ENCODE results near the gene FIBCD1.

FIBCD1 gene

DNA sequence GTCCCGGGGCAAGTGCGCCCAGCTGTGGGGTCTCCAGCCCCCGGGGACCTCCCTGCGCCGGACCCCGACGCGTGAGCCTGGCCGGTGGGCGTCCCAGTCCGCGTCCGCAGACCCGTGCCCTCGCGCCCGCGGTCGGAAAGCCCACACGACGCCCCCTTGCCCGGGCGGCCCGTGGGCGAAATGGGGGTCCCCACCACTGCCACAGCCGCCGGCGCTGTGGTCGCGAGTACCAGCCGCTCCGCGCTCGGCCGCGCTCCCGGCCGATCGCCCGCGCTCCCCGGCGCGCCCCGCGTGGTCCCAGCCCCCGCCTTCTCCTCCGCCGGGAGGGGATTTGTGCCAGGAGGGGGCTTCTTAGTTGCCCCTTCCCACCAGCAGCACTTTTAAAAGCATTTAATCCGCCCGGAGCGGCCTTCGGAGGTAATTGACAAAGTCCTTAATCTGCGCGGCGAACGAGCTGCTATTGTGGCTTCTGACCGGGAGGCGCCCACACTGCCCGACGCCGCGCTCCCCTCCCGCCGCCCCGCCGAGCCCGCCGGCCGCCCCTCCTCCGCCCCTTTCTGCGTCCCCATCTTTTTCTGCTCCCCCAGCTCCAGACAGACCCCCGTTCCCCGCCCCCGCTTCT lies 469 bp upstream of the FIBCD1 start:
- peak overlapping the region in 1 of 2 donors; percentile 64 for H3K4me3 ChIP-seq (ENCODE audit: low read depth in 1 of 2, low read length in 2 of 2)
- H3K4me1 ChIP-seq (ENCODE audit: control insufficient read depth in 1 of 2, insufficient read depth in 2 of 2, low read length in 2 of 2) = peaks cover 0 to 32% of the 10 kb centered on the region in 2 donors
- peaks cover 55% of the 10 kb centered on the region for H3K27me3 ChIP-seq (ENCODE audit: low read depth, low read length)

GRCh38 chr9:130938184-130938651 lies 829 bp downstream of the FIBCD1 start:
- no peaks in the 10 kb centered on the region for H3K9me3 ChIP-seq (ENCODE audit: control insufficient read depth in 1 of 2, low read length in 2 of 2)
- peak overlapping the region in 1 of 2 donors; percentile 48 for H3K4me3 ChIP-seq (ENCODE audit: low read depth in 1 of 2, low read length in 2 of 2)
- H3K27me3 ChIP-seq (ENCODE audit: low read depth, low read length) = peaks cover 55% of the 10 kb centered on the region
- H3K36me3 ChIP-seq (ENCODE audit: control insufficient read depth in 1 of 2, insufficient read depth in 2 of 2, low read length in 2 of 2) = no peaks in the 10 kb centered on the region
- H3K4me1 ChIP-seq (ENCODE audit: control insufficient read depth in 1 of 2, insufficient read depth in 2 of 2, low read length in 2 of 2) = peaks cover 0 to 34% of the 10 kb centered on the region in 2 donors
- no peak overlapping the region for H3K27ac ChIP-seq (ENCODE audit: low read length)

More for the DNA sequence above, 469 bp upstream of the FIBCD1 start:
- Histone ChIP-seq H3K27ac (ENCODE audit: low read length) (no peak overlapping the region), H3K36me3 (ENCODE audit: control insufficient read depth in 1 of 2, insufficient read depth in 2 of 2, low read length in 2 of 2) (no peaks in the 10 kb centered on the region), H3K9me3 (ENCODE audit: control insufficient read depth in 1 of 2, low read length in 2 of 2) (no peaks in the 10 kb centered on the region)

GRCh38 chr9:130937146-130938076 lies 1.6 kb downstream of the FIBCD1 start:
- Histone ChIP-seq H3K27me3 (ENCODE audit: low read depth, low read length) (peaks cover 55% of the 10 kb centered on the region), H3K27ac (ENCODE audit: low read length) (no peak overlapping the region), H3K36me3 (ENCODE audit: control insufficient read depth in 1 of 2, insufficient read depth in 2 of 2, low read length in 2 of 2) (no peaks in the 10 kb centered on the region), H3K4me3 (ENCODE audit: low read depth in 1 of 2, low read length in 2 of 2) (no peak overlapping the region), H3K4me1 (ENCODE audit: control insufficient read depth in 1 of 2, insufficient read depth in 2 of 2, low read length in 2 of 2) (peaks cover 0 to 42% of the 10 kb centered on the region in 2 donors), H3K9me3 (ENCODE audit: control insufficient read depth in 1 of 2, low read length in 2 of 2) (no peaks in the 10 kb centered on the region)

DNA sequence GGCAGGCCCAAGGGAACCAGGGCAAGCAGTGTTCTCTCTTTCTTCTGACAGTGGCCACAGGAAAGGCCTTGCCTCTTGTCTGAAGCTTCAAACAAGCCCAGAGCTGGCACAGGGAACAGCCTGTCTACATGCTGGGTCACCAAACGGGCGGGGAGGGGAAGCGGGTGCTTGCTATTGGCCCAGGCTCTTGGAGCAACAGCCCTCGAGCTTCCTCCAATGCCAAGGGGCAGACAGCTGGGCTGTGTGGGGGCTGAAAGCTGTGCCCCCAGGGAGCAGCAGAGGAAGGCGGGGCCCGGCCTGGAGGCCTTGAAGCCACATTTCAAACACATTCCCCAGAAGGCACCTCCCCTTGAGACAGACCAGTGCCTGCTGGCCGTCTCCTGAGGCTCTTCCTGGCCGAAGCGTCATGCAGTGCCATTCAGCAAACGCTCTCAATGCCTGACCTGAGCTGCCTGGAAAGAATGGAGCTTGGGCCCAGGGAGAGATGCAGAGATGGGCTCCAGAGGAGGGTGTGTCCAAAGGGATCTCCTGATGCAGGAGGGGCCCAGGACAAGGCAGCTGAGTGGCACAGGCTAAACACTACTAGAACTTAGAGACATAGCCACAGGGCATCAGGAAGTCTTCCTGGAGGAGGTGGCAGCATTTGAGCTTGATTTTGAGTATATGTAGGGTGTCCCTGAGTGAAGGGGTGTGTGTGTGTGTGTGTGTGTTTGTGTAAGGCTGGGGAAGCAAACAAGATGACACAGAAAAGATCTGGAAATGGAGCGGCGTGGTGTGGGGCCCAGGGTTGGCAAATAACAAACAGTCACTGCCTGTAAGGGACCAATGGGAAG lies 2.5 kb downstream of the FIBCD1 start:
- Histone ChIP-seq H3K27me3 (ENCODE audit: low read depth, low read length) (peaks cover 48% of the 10 kb centered on the region), H3K4me1 (ENCODE audit: control insufficient read depth in 1 of 2, insufficient read depth in 2 of 2, low read length in 2 of 2) (peaks cover 0 to 42% of the 10 kb centered on the region in 2 donors), H3K36me3 (ENCODE audit: control insufficient read depth in 1 of 2, insufficient read depth in 2 of 2, low read length in 2 of 2) (no peaks in the 10 kb centered on the region), H3K9me3 (ENCODE audit: control insufficient read depth in 1 of 2, low read length in 2 of 2) (no peaks in the 10 kb centered on the region), H3K4me3 (ENCODE audit: low read depth in 1 of 2, low read length in 2 of 2) (no peak overlapping the region), H3K27ac (ENCODE audit: low read length) (no peak overlapping the region)

DNA sequence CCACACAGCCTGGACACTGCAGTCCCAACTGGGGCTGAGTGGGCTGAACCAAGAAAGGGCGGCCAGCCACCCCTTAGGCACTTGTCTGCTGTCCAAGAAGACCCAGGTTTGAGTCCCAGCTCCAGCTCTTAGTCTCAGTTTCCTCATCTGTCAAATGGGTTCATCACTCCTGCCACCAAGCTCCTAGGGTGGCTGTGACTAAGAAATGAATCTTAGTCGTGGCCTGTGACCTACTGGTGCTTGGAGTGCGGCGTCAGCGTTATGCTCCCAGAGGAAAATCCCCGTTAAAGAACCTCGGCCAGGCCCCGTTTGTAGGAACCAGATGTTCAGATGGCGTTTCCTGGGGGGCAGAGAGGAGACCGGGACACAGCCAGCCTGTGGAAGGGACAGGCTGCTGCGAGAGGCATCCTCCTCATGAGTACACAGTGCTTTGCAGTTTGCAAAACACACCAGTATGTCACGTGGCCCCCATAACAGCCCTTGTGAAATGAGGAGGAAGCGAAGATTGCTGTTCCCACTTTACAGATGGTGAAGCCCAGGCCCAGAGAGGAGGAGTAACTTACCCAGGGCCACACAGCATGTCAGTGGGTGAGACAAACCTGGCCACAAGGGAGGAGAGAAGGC lies 3.3 kb downstream of the FIBCD1 start:
- H3K27ac ChIP-seq (ENCODE audit: low read length) = no peak overlapping the region
- no peaks in the 10 kb centered on the region for H3K9me3 ChIP-seq (ENCODE audit: control insufficient read depth in 1 of 2, low read length in 2 of 2)
- no peak overlapping the region for H3K4me3 ChIP-seq (ENCODE audit: low read depth in 1 of 2, low read length in 2 of 2)
- no peaks in the 10 kb centered on the region for H3K36me3 ChIP-seq (ENCODE audit: control insufficient read depth in 1 of 2, insufficient read depth in 2 of 2, low read length in 2 of 2)
- H3K4me1 ChIP-seq (ENCODE audit: control insufficient read depth in 1 of 2, insufficient read depth in 2 of 2, low read length in 2 of 2) = peaks cover 0 to 39% of the 10 kb centered on the region in 2 donors
- H3K27me3 ChIP-seq (ENCODE audit: low read depth, low read length) = peaks cover 46% of the 10 kb centered on the region

- no peak overlapping the region for H3K27ac ChIP-seq (ENCODE audit: low read length)
- H3K4me3 ChIP-seq (ENCODE audit: low read depth in 1 of 2, low read length in 2 of 2) = no peak overlapping the region
- no peaks in the 10 kb centered on the region for H3K36me3 ChIP-seq (ENCODE audit: control insufficient read depth in 1 of 2, insufficient read depth in 2 of 2, low read length in 2 of 2)
- peaks cover 38% of the 10 kb centered on the region for H3K27me3 ChIP-seq (ENCODE audit: low read depth, low read length)
- H3K9me3 ChIP-seq (ENCODE audit: control insufficient read depth in 1 of 2, low read length in 2 of 2) = no peaks in the 10 kb centered on the region
- peaks cover 0 to 31% of the 10 kb centered on the region in 2 donors for H3K4me1 ChIP-seq (ENCODE audit: control insufficient read depth in 1 of 2, insufficient read depth in 2 of 2, low read length in 2 of 2)
Measured at GRCh38 chr9:130934702-130935647, 4.1 kb downstream of the FIBCD1 start.

- no peak overlapping the region for H3K27ac ChIP-seq (ENCODE audit: low read length)
- H3K4me1 ChIP-seq (ENCODE audit: control insufficient read depth in 1 of 2, insufficient read depth in 2 of 2, low read length in 2 of 2) = peaks cover 0 to 24% of the 10 kb centered on the region in 2 donors
- H3K9me3 ChIP-seq (ENCODE audit: control insufficient read depth in 1 of 2, low read length in 2 of 2) = no peaks in the 10 kb centered on the region
- no peaks in the 10 kb centered on the region for H3K36me3 ChIP-seq (ENCODE audit: control insufficient read depth in 1 of 2, insufficient read depth in 2 of 2, low read length in 2 of 2)
- H3K4me3 ChIP-seq (ENCODE audit: low read depth in 1 of 2, low read length in 2 of 2) = no peak overlapping the region
- peaks cover 38% of the 10 kb centered on the region for H3K27me3 ChIP-seq (ENCODE audit: low read depth, low read length)
Measured at GRCh38 chr9:130934246-130934645, 4.8 kb downstream of the FIBCD1 start.

DNA sequence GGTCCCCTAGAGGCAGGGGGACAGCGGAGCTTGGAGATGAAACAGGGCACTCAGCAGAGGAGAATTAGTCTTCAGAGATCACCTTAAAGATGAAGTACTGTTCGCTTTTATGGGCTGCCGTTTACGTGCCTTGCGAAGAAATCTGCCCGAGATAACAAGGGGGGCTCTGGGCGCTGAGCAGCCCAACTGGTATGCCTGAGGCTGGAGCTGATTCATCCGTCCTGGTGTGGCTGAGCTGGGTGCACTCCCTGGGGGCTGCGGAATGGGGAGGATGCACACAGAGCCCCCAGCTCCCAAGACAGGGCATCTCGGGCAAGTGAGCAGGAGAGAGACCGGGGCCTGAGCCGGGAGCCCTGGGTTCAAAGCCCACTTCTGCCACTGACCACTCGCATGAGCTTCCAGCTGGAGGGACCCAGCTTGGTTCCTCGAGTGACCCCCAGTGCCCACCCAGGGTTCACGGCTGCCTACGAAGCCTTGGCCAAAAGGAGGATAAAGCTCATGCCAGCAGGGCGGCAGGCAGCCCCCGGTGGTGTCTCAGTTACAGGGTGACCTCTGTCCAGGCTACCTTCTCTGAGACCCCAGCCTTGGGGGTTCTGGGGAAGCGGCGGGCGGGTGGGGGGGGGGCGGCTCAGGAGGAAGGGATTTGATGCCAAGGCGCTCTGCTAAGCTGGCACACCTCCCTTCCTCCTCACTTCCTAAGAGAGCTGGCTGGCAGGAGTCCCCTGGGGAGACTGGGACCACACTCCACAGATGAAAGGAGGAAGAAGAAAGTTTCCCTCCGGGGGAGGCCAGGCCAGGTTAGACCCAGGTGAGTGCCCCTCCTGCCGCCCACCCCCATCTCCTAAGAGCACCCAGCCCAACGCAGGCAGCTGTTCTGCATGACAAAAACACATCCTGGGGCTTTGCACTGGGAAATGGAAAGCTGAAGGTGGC lies 5.7 kb downstream of the FIBCD1 start:
- no peak overlapping the region for H3K27ac ChIP-seq (ENCODE audit: low read length)
- peaks cover 0 to 26% of the 10 kb centered on the region in 2 donors for H3K4me1 ChIP-seq (ENCODE audit: control insufficient read depth in 1 of 2, insufficient read depth in 2 of 2, low read length in 2 of 2)
- no peaks in the 10 kb centered on the region for H3K9me3 ChIP-seq (ENCODE audit: control insufficient read depth in 1 of 2, low read length in 2 of 2)
- peaks cover 38% of the 10 kb centered on the region for H3K27me3 ChIP-seq (ENCODE audit: low read depth, low read length)
- H3K36me3 ChIP-seq (ENCODE audit: control insufficient read depth in 1 of 2, insufficient read depth in 2 of 2, low read length in 2 of 2) = no peaks in the 10 kb centered on the region
- no peak overlapping the region for H3K4me3 ChIP-seq (ENCODE audit: low read depth in 1 of 2, low read length in 2 of 2)

DNA sequence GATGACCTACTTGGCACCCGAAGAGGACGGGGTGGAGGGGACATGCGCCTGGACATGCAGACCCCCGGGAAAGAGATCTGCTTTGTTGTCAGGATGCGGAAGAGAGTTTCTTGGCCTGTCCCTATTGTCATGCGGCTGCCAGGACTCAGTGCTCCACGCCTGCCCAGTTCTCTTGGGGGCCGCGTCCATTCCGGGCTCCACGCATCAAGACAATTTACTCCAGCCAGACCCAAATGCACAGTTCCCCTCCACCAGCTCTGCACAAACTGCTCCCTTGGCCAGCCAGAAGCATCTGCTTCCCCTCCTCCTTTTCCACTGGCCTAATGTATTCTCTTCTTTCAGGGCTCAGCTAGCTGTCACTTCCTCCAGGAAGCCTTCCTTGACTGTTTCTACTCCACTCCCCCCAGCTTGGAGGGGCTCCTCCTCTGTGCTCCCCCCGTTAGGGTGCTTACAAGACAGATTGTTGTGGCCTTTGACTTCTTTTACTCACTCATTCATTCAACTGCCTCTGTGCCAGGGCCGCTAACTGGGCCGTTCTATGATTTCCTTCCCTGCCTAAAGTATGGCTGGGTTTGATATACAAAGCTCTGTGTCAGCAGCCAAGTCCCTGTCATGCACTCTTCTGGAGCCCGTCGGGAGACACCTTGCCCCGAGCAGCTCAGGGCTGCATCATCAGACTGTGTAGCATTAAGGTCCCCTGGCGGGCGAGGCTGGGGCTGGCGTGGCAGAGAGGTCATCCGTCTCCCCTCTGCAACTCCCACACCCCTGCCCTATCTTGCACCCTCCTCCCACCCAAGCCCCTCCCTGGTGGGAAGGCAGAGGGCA lies 6.6 kb downstream of the FIBCD1 start:
- Histone ChIP-seq H3K27ac (ENCODE audit: low read length) (no peak overlapping the region), H3K27me3 (ENCODE audit: low read depth, low read length) (peaks cover 29% of the 10 kb centered on the region), H3K9me3 (ENCODE audit: control insufficient read depth in 1 of 2, low read length in 2 of 2) (no peaks in the 10 kb centered on the region), H3K4me1 (ENCODE audit: control insufficient read depth in 1 of 2, insufficient read depth in 2 of 2, low read length in 2 of 2) (peaks cover 0 to 21% of the 10 kb centered on the region in 2 donors), H3K4me3 (ENCODE audit: low read depth in 1 of 2, low read length in 2 of 2) (no peak overlapping the region), H3K36me3 (ENCODE audit: control insufficient read depth in 1 of 2, insufficient read depth in 2 of 2, low read length in 2 of 2) (no peaks in the 10 kb centered on the region)
